CD14-positive monocyte (primary cell): ENCODE results near the gene COPS4. TPM values are rescaled to one million over a fixed set of nuclear protein-coding genes. Genes with fewer than 3 reads are reported as not detected.

Experiments used
- DNase-seq, 3 donors: peaks; one replicate each; pipeline ENCODE4 v3.0.0-alpha.2; 2011 to 2022
- H2AFZ ChIP-seq: 2 replicates; pipeline ENCODE4 v1.6.0; 2012; ENCODE audit warnings: mild to moderate bottlenecking, low read depth, low read length, inconsistent platforms; ENCODE audit not compliant: insufficient read depth, poor library complexity, severe bottlenecking
- H3K27ac ChIP-seq, 2 donors: 1 replicate in 1 of 2; 2 replicates in 1 of 2; pipeline ENCODE4 v1.5.1; 2012 to 2013; ENCODE audit warnings: low read length in 2 of 2, control low read depth in 1 of 2, inconsistent platforms in 1 of 2, low read depth in 1 of 2, mild to moderate bottlenecking in 1 of 2
- H3K27me3 ChIP-seq, 2 donors: one replicate each; pipeline versions ENCODE4 v1.6.0 to v1.6.1; 2011 to 2013; ENCODE audit warnings: low read length in 2 of 2; ENCODE audit not compliant: control insufficient read depth in 2 of 2, insufficient read depth in 2 of 2
- H3K36me3 ChIP-seq, 2 donors: replicated peaks in 1 of 2; 1 replicate in 1 of 2; 2 replicates in 1 of 2; pipeline versions ENCODE4 v1.5.1 to v1.6.1; 2012 to 2013; ENCODE audit warnings: low read length in 2 of 2, control low read depth in 1 of 2, inconsistent platforms in 1 of 2, mild to moderate bottlenecking in 1 of 2; ENCODE audit not compliant: insufficient read depth in 2 of 2, control insufficient read depth in 1 of 2
- H3K4me1 ChIP-seq, 2 donors: 1 replicate in 1 of 2; 2 replicates in 1 of 2; pipeline versions ENCODE4 v1.5.1 to v1.6.1; 2012 to 2013; ENCODE audit warnings: low read length in 2 of 2, control low read depth in 1 of 2, inconsistent platforms in 1 of 2, mild to moderate bottlenecking in 1 of 2, moderate library complexity in 1 of 2; ENCODE audit not compliant: insufficient read depth in 2 of 2, control insufficient read depth in 1 of 2
- H3K4me2 ChIP-seq: replicated peaks from 2 replicates; pipeline ENCODE3; 2012; ENCODE audit warnings: low read length, moderate library complexity, mild to moderate bottlenecking; ENCODE audit not compliant: poor library complexity, severe bottlenecking; ENCODE audit errors: extremely low read depth
- H3K4me3 ChIP-seq, 3 experiments: fragments of 200-600 bp in 1 of 3; sonication (generic) in 1 of 3; replicated peaks in 1 of 3; 1 replicate in 2 of 3; 2 replicates in 1 of 3; pipeline ENCODE4 v1.5.1; 2011 to 2013; ENCODE audit warnings: low read length in 3 of 3, mild to moderate bottlenecking in 3 of 3, control low read depth in 2 of 3, low read depth in 2 of 3, inconsistent platforms in 1 of 3, moderate library complexity in 1 of 3
- H3K79me2 ChIP-seq: 2 replicates; pipeline ENCODE4 v1.6.0; 2012; ENCODE audit warnings: mild to moderate bottlenecking, control low read depth, inconsistent platforms, low read length, moderate library complexity; ENCODE audit not compliant: insufficient read depth
- H3K9ac ChIP-seq: 2 replicates; pipeline ENCODE4 v1.6.0; 2017; ENCODE audit warnings: low read length, mild to moderate bottlenecking; ENCODE audit not compliant: insufficient read depth, poor library complexity, severe bottlenecking
- H3K9me3 ChIP-seq, 2 donors: replicated peaks in 1 of 2; 1 replicate in 1 of 2; 2 replicates in 1 of 2; pipeline versions ENCODE4 v1.5.1 to v1.6.1; 2012 to 2013; ENCODE audit warnings: low read length in 2 of 2, control low read depth in 1 of 2; ENCODE audit not compliant: control insufficient read depth in 1 of 2, insufficient read depth in 1 of 2
- H4K20me1 ChIP-seq: 2 replicates; pipeline ENCODE4 v1.6.0; 2012; ENCODE audit warnings: mild to moderate bottlenecking, low read length, control low read depth, moderate library complexity; ENCODE audit not compliant: insufficient read depth
- H3K27ac Mint-ChIP-seq, 7 donors: one replicate each; pipeline ENCODE4 v1.8.0; 2020; ENCODE audit warnings: mild to moderate bottlenecking in 7 of 7, mixed read lengths in 7 of 7, moderate library complexity in 6 of 7, inconsistent platforms in 2 of 7
- H3K27me3 Mint-ChIP-seq, 3 donors: one replicate each; pipeline ENCODE4 v1.8.0; 2021 to 2022; ENCODE audit warnings: low read depth in 3 of 3, mild to moderate bottlenecking in 3 of 3, mixed read lengths in 3 of 3, moderate library complexity in 3 of 3, inconsistent platforms in 1 of 3
- H3K36me3 Mint-ChIP-seq, 2 donors: one replicate each; pipeline ENCODE4 v1.8.0; 2020; ENCODE audit warnings: mixed read lengths in 2 of 2, inconsistent platforms in 1 of 2, mild to moderate bottlenecking in 1 of 2
- H3K4me1 Mint-ChIP-seq: one replicate; pipeline ENCODE4 v1.8.0; 2020; ENCODE audit warnings: mild to moderate bottlenecking, mixed read lengths
- H3K4me3 Mint-ChIP-seq, 2 donors: one replicate each; pipeline ENCODE4 v1.8.0; 2020; ENCODE audit warnings: mild to moderate bottlenecking in 2 of 2, mixed read lengths in 2 of 2, moderate library complexity in 1 of 2
- H3K9me3 Mint-ChIP-seq, 7 donors: one replicate each; pipeline ENCODE4 v1.8.0; 2020 to 2022; ENCODE audit warnings: mixed read lengths in 7 of 7, mild to moderate bottlenecking in 6 of 7, moderate library complexity in 6 of 7, inconsistent platforms in 2 of 7
- CTCF ChIP-seq: fragments of 200-600 bp; IDR thresholded peaks from one replicate; pipeline ENCODE4 v1.8.0; 2022; ENCODE audit warnings: antibody characterized with exemption, mild to moderate bottlenecking
- WGBS: methylation state at CpG from one replicate; pipeline ENCODE4 v1.1.5; 2013; ENCODE audit warnings: missing lambda C conversion rate; ENCODE audit not compliant: insufficient coverage; 5-methylcytosine and 5-hydroxymethylcytosine counted together
- intact Hi-C, 2 donors: fragments of 100-400 bp; cut with micrococcal nuclease; formaldehyde crosslinking; loops; one replicate each; pipeline versions ENCODE4 v1.15.0 to v1.15.1; 2023
- polyA plus RNA-seq, 3 donors: library from polyadenylated mRNA; depleted of rRNA in 1 of 3; unstranded in 2 of 3; stranded (reverse) in 1 of 3; fragments of 300-500 nt in 2 of 3; fragments of >200 nt in 1 of 3; fragmentation: Illumina TruSeq in 2 of 3; gene quantifications; 1 replicate in 2 of 3; 2 replicates in 1 of 3; pipeline ENCODE4 v1.2.3, GENCODE V29; 2012 to 2021

COPS4 gene
- polyA plus RNA-seq, 3 donors, result 16.0 to 54.7 (median 54.5) TPM

DNA sequence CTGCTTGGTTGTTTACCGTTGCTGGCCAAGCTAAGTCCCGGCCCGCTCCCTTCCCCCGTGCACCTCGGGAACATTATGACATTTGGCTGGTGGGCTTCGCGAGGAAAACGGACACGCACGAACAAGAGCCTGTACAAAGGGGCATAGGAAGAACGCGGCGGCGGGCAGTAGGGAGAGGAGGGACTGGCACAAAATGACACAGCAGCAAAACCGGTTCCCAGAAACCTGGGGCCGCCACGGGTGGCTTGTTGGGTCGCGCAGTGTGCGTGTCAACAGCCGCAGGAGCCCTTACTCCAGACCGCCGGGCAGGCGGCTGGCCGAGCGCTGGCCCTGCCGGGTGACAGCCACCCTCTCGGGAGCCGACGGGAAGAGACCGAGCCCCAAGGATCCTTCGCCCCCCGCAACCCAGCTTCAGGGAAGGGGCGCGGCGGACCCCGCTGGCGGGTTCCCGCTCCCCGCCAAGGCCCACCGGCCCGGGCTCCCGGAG is 22.7 kb upstream of the COPS4 start:
- TF ChIP-seq CTCF, result no peak
- peak overlapping the region; percentile 84 for H3K9ac ChIP-seq
- no peaks in the 10 kb centered on the region for H3K36me3 Mint-ChIP-seq
- H3K9me3 Mint-ChIP-seq, result no peaks in the 10 kb centered on the region
- peak overlapping the region; percentile 84 for H2AFZ ChIP-seq
- peaks cover 31 to 35% of the 10 kb centered on the region in 2 donors for H3K4me1 ChIP-seq
- peak overlapping the region; percentile 73 to 98 (median 94) for H3K4me3 ChIP-seq
- no peaks in the 10 kb centered on the region for H4K20me1 ChIP-seq
- peak overlapping the region; percentile 72 to 99 (median 92) for H3K27ac Mint-ChIP-seq
- intact Hi-C loops, result loop anchor here (2.0 to 5.0 kb wide), 2 partner anchors 23 to 110 kb away; partner anchors contain the start of genes THAP9 (in 2 of the 2) and COPS4 (in 1 of the 2)
- H3K79me2 ChIP-seq, result peaks cover 53% of the 10 kb centered on the region
- no peaks in the 10 kb centered on the region for H3K36me3 ChIP-seq
- DNase-seq, result peak in 2 of 3 donors; percentile 21 to 40
- H3K4me1 Mint-ChIP-seq, result peaks cover 43% of the 10 kb centered on the region
- no peaks in the 10 kb centered on the region for H3K9me3 ChIP-seq
- peak overlapping the region; percentile 59 to 99 for H3K27ac ChIP-seq
- peak overlapping the region; percentile 94 to 99 for H3K4me3 Mint-ChIP-seq
- peaks cover 0 to 1% (median 0%) of the 10 kb centered on the region in 3 donors for H3K27me3 Mint-ChIP-seq
- H3K27me3 ChIP-seq, result no peaks in the 10 kb centered on the region
- WGBS, result under 1% methylated on average over 37 of the region's 43 CpGs
- peak overlapping the region; percentile 95 for H3K4me2 ChIP-seq

DNA sequence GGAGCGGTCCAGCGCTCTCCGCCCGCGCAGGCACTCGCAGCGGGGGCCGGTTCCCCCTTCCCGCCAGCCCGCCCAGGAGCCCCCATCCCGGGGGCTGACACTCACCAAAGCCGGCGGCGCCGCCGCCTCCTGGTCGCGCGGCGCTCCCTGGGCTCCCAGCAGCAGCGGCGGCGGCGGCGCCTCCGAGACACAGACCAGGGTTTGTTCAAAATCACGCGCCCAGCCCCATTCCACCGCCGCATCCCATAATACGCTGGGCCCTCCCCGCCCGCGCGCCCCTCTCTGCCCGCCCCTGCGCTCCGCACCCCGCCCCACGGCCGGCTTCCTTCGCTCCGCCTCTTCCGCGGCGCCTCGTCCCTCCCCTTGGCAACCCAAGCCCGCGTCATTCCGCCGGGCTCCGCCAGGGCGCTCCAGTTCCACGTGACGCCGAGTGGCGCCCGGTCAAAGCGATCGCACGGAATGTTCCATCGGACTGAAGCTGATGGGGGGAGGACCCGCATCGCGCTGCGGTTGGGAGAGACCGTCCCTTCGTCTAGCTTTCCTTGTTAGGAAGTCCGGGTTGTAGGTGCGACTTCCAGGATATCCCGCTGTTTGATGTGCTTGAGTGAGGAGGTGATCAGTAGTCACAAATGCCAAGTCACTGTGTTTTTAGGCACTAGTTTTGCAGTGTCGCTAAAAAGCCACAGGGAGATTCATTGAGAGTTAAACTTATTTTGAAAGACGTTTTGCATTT is 22.1 kb upstream of the COPS4 start:
- peaks cover 31 to 35% of the 10 kb centered on the region in 2 donors for H3K4me1 ChIP-seq
- peak overlapping the region; percentile 94 to 99 (median 98) for H3K27ac Mint-ChIP-seq
- WGBS, result under 1% methylated on average over 68 of the region's 73 CpGs

More for the DNA sequence above, 22.1 kb upstream of the COPS4 start:
- Histone ChIP-seq H3K27me3 (no peaks in the 10 kb centered on the region), H3K9me3 (no peaks in the 10 kb centered on the region), H4K20me1 (no peaks in the 10 kb centered on the region), H2AFZ (peak overlapping the region; percentile 84), H3K9ac (peak overlapping the region; percentile 84), H3K27ac (peak overlapping the region; percentile 84 to 99), H3K4me2 (peak overlapping the region; percentile 95), H3K36me3 (no peaks in the 10 kb centered on the region), H3K4me3 (peak overlapping the region; percentile 80 to 98 (median 94)), H3K79me2 (peaks cover 47% of the 10 kb centered on the region)
- TF ChIP-seq CTCF, result peak; percentile 64
- peak; percentile 95 to 99 (median 96) for DNase-seq
- intact Hi-C loops, result loop anchor here (1.0 to 5.0 kb wide), 3 partner anchors 22 to 111 kb away; partner anchors contain the start of genes COPS4 (in 2 of the 2) and THAP9 (in 2 of the 2)
- H3K4me3 Mint-ChIP-seq, result peak overlapping the region; percentile 82 to 92
- H3K27me3 Mint-ChIP-seq, result peaks cover 0 to 1% (median 0%) of the 10 kb centered on the region in 3 donors
- H3K4me1 Mint-ChIP-seq, result peaks cover 39% of the 10 kb centered on the region
- no peaks in the 10 kb centered on the region for H3K9me3 Mint-ChIP-seq
- H3K36me3 Mint-ChIP-seq, result no peaks in the 10 kb centered on the region
